ENCODE data around the gene EML2. TPM values are rescaled to one million over a fixed set of nuclear protein-coding genes. Genes with fewer than 3 reads are reported as not detected.

Gene EML2
- total and polyA plus RNA-seq, 2 of the 8 experiments (the other 6 are each of a cell fraction or from before 2014, with no cell fraction given), result 28.8 to 29.4 TPM

DNA sequence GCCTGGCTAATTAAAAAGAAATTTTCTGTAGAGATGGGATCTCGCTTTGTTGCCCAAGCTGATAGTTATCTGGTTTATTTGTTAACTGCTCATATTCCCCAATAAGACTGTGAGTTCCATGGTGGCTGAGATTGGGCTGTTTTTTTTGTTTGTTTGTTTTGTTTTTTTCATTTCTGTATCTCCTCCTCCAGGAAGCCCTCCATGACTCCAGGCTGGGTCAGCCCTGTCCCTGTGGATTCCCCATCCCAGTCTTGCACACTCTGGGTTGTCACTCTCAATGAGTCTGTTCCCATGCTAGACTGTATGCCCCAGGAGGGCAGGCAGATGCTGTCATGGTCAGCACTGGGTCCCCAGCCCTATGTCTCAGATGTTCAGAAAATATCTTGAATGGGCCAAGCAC lies 2.9 kb downstream of the EML2 start:
- Histone ChIP-seq H2BK120ac (replicated peaks; ENCODE audit: low read depth, low read length) (no peak overlapping the region), H4K5ac (ENCODE audit: insufficient read length, low read depth, low read length) (no peak overlapping the region), H2BK20ac (ENCODE audit: low read length) (no peak overlapping the region), H3K23ac (ENCODE audit: insufficient read length) (no peak overlapping the region), H3K27me3 (replicated peaks in 1 of 4; ENCODE audit: control insufficient read depth in 3 of 4, extremely low read depth in 1 of 4, insufficient read depth in 3 of 4, low read length in 3 of 4) (no peaks in the 10 kb centered on the region), H2BK12ac (ENCODE audit: low read depth, low read length) (no peak overlapping the region), H3K14ac (ENCODE audit: insufficient read length) (no peak overlapping the region), H2BK5ac (ENCODE audit: low read depth, low read length) (no peak overlapping the region), H4K20me1 (replicated peaks in 1 of 2; ENCODE audit: control insufficient read depth in 1 of 2, insufficient read depth in 2 of 2, low read length in 2 of 2) (no peaks in the 10 kb centered on the region), H3K27ac (ENCODE audit: low read depth, low read length) (no peak overlapping the region), H3K36me3 (ENCODE audit: control insufficient read depth in 2 of 4, insufficient read depth in 4 of 4, low read length in 3 of 4) (no peaks in the 10 kb centered on the region), H3K4me3 (ENCODE audit: extremely low read depth in 1 of 4, insufficient read depth in 2 of 4, low read depth in 3 of 4, low read length in 4 of 4) (no peak overlapping the region), H3K18ac (ENCODE audit: extremely low read depth, low read length) (no peak overlapping the region), H2AK5ac (ENCODE audit: low read depth, low read length) (peak overlapping the region; percentile 75; the same call in 1 of the 2 replicates), H3K56ac (replicated peaks; ENCODE audit: insufficient read length, low read depth, low read length) (no peak overlapping the region), H3K9me3 (ENCODE audit: insufficient read depth in 2 of 2, low read depth in 1 of 2, low read length in 1 of 2) (no peaks in the 10 kb centered on the region), H4K8ac (ENCODE audit: extremely low read depth, insufficient read depth, low read length) (no peak overlapping the region), H2AFZ (ENCODE audit: low read length) (no peak overlapping the region), H3K79me2 (ENCODE audit: control insufficient read depth in 1 of 2, insufficient read depth in 2 of 2, low read length in 2 of 2) (no peaks in the 10 kb centered on the region), H3K23me2 (ENCODE audit: low read depth, low read length) (peaks cover 13% of the 10 kb centered on the region), H2BK15ac (ENCODE audit: low read length) (no peak overlapping the region; the same call in 1 of the 2 replicates), H3K79me1 (ENCODE audit: low read depth, low read length) (no peaks in the 10 kb centered on the region), H4K91ac (replicated peaks; ENCODE audit: insufficient read length, low read length) (no peak overlapping the region), H3K4ac (replicated peaks; ENCODE audit: insufficient read length, low read depth, low read length) (no peak overlapping the region), H3K9ac (replicated peaks in 1 of 4; ENCODE audit: extremely low read depth in 1 of 4, low read depth in 3 of 4, low read length in 3 of 4) (no peak overlapping the region), H3K4me1 (replicated peaks in 1 of 4; ENCODE audit: control insufficient read depth in 3 of 4, insufficient read depth in 4 of 4, low read length in 3 of 4) (peaks cover 4 to 15% (median 9%) of the 10 kb centered on the region in 4 experiments), H3K4me2 (ENCODE audit: insufficient read depth in 1 of 2, low read depth in 2 of 2, low read length in 2 of 2) (no peak overlapping the region)
- ChIA-PET CTCF (ENCODE audit: partially characterized antibody) (interaction anchor here (8.4 kb wide), 1 partner anchor 30 kb away, joined by 135 read pairs; the partner anchor contains the start of gene GPR4), POLR2A (ENCODE audit: partially characterized antibody) (interaction anchor here (10.3 kb wide), 1 partner anchor 18 kb away, joined by 119 read pairs; no protein-coding TSS in a partner anchor)
- FAIRE-seq, result no peak
- no peak for DNase-seq (ENCODE audit: low read depth in 1 of 2, low spot score in 2 of 2)
- 90% methylated on average over 1 of the region's 1 CpG; no CpG with 5 or more reads in 1 of the 2 experiments for WGBS, 2 experiments (ENCODE audit: extremely low coverage in 1 of 2, insufficient coverage in 1 of 2, insufficient read length in 1 of 2, insufficient replicate concordance in 2 of 2, low coverage in 1 of 2, low lambda C conversion rate in 2 of 2, missing lambda C conversion rate in 1 of 2)
- TF ChIP-seq, protein P1, sequence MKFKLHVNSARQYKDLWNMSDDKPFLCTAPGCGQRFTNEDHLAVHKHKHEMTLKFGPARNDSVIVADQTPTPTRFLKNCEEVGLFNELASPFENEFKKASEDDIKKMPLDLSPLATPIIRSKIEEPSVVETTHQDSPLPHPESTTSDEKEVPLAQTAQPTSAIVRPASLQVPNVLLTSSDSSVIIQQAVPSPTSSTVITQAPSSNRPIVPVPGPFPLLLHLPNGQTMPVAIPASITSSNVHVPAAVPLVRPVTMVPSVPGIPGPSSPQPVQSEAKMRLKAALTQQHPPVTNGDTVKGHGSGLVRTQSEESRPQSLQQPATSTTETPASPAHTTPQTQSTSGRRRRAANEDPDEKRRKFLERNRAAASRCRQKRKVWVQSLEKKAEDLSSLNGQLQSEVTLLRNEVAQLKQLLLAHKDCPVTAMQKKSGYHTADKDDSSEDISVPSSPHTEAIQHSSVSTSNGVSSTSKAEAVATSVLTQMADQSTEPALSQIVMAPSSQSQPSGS (IDR thresholded peaks at IDR 0.05; ENCODE audit: low read length), result no peak

Measured in H1 (cell line).